HCT116 (cell line): ENCODE results near the gene CAVIN2. TPM values are rescaled to one million over a fixed set of nuclear protein-coding genes. Genes with fewer than 3 reads are reported as not detected.

Source experiments
- ATAC-seq: fragments of 200-7000 bp; cut with Tn5 transposase; 2 replicates; pipeline ENCODE4 v1.9.1; 2020; ENCODE audit warnings: mild to moderate bottlenecking, moderate library complexity
- BruUV-seq: library from RNA; stranded (reverse); fragments of 400-500 nt; replicated peaks from 2 replicates; lab custom pipeline; 2021; lab: Mats Ljungman, UMichigan
- CTCF ChIA-PET: fragments of 300-600 bp; sonication (Branson Sonifier 250); formaldehyde crosslinking; loops from one replicate; lab custom pipeline; 2021; ENCODE audit warnings: antibody characterized with exemption; lab: Charles Lee
- POLR2A ChIA-PET: fragments of 300-600, 350-600 bp; sonication (Branson Sonifier 250); formaldehyde crosslinking; loops from one replicate; lab custom pipeline; 2021; ENCODE audit warnings: antibody characterized with exemption; lab: Charles Lee
- RAD21 ChIA-PET, 2 experiments: fragments of 300-600 bp; sonication (Branson Sonifier 250); formaldehyde crosslinking; loops; one replicate each; lab custom pipeline; 2023; ENCODE audit warnings: low total read pairs in 2 of 2; ENCODE audit not compliant: uncharacterized antibody in 2 of 2, unreplicated experiment in 2 of 2, low non-redundant PET in 1 of 2; lab: Charles Lee
- DNase-seq: peaks from one replicate; pipeline ENCODE4 v3.0.0-alpha.2; 2010; ENCODE audit warnings: low read depth, low spot score
- H2AFZ ChIP-seq: fragments of 200-600 bp; shearing (Covaris generic), sonication (generic); 2 replicates; pipeline ENCODE4 v1.6.1; 2017; ENCODE audit warnings: low read depth, mixed run types, mixed read lengths, antibody characterized with exemption, low read length; ENCODE audit not compliant: poor library complexity, severe bottlenecking
- H3K27ac ChIP-seq: 2 replicates; pipeline ENCODE4 v1.5.1; 2012; ENCODE audit warnings: low read depth, low read length
- H3K27me3 ChIP-seq: fragments of 200-600 bp; sonication (generic); 2 replicates; pipeline ENCODE4 v1.6.1; 2016; ENCODE audit warnings: mixed run types, low read length, mixed read lengths; ENCODE audit not compliant: insufficient read depth
- H3K36me3 ChIP-seq, 2 experiments: fragments of 200-500 bp in 1 of 2; fragments of 200-600 bp in 1 of 2; sonication (Bioruptor generic) in 1 of 2; sonication (generic) in 1 of 2; 2 replicates each; pipeline versions ENCODE4 v1.5.1 to v1.6.1; 2014 to 2016; ENCODE audit warnings: low read length in 2 of 2, inconsistent platforms in 1 of 2, mixed read lengths in 1 of 2, mixed run types in 1 of 2; ENCODE audit not compliant: insufficient read depth in 2 of 2, control insufficient read depth in 1 of 2
- H3K4me1 ChIP-seq, 2 experiments: fragments of 200-600 bp in 1 of 2; sonication (generic) in 1 of 2; 2 replicates each; pipeline versions ENCODE4 v1.5.1 to v1.6.1; 2012 to 2017; ENCODE audit warnings: low read length in 2 of 2, inconsistent platforms in 1 of 2, mild to moderate bottlenecking in 1 of 2, mixed read lengths in 1 of 2, mixed run types in 1 of 2, moderate library complexity in 1 of 2; ENCODE audit not compliant: insufficient read depth in 2 of 2, control insufficient read depth in 1 of 2
- H3K4me2 ChIP-seq: fragments of 200-600 bp; sonication (generic); 2 replicates; pipeline ENCODE4 v1.6.1; 2017; ENCODE audit warnings: mixed run types, low read length, mixed read lengths
- H3K4me3 ChIP-seq, 2 experiments: fragments of 200-600 bp in 1 of 2; sonication (generic) in 1 of 2; replicated peaks in 1 of 2; 2 replicates each; pipeline ENCODE4 v1.5.1; 2011 to 2016; ENCODE audit warnings: low read length in 2 of 2, control low read depth in 1 of 2, low read depth in 1 of 2, mild to moderate bottlenecking in 1 of 2, mixed read lengths in 1 of 2, mixed run types in 1 of 2
- H3K79me2 ChIP-seq: fragments of 200-600 bp; sonication (generic); 2 replicates; pipeline ENCODE4 v1.6.1; 2017; ENCODE audit warnings: mild to moderate bottlenecking, mixed run types, low read length, moderate library complexity, mixed read lengths; ENCODE audit not compliant: insufficient read depth
- H3K9ac ChIP-seq: fragments of 200-600 bp; sonication (generic); 2 replicates; pipeline ENCODE4 v1.6.1; 2016; ENCODE audit warnings: low read length, mixed read lengths
- H3K9me2 ChIP-seq: fragments of 200-600 bp; sonication (generic), shearing (Covaris generic); 2 replicates; pipeline ENCODE4 v1.6.1; 2017; ENCODE audit warnings: mixed run types, mild to moderate bottlenecking, moderate library complexity; ENCODE audit not compliant: insufficient read depth
- H3K9me3 ChIP-seq, 2 experiments: fragments of 200-500 bp in 1 of 2; fragments of 200-600 bp in 1 of 2; sonication (Bioruptor generic) in 1 of 2; sonication (generic) in 1 of 2; 2 replicates each; pipeline ENCODE4 v1.6.1; 2014 to 2017; ENCODE audit warnings: low read length in 2 of 2, mixed read lengths in 2 of 2, inconsistent platforms in 1 of 2, low read depth in 1 of 2, mild to moderate bottlenecking in 1 of 2, mixed run types in 1 of 2, moderate library complexity in 1 of 2; ENCODE audit not compliant: control insufficient read depth in 1 of 2, insufficient read depth in 1 of 2
- H4K20me1 ChIP-seq: fragments of 200-600 bp; sonication (generic), shearing (Covaris generic); 2 replicates; pipeline ENCODE4 v1.6.1; 2017; ENCODE audit warnings: mixed run types, mild to moderate bottlenecking, moderate library complexity; ENCODE audit not compliant: insufficient read depth
- CBX3 ChIP-seq: IDR thresholded peaks from 2 replicates; pipeline ENCODE4 v1.6.1; 2012; ENCODE audit warnings: low read depth
- CEBPB ChIP-seq: IDR thresholded peaks from 2 replicates; pipeline ENCODE4 v1.6.1; 2012; ENCODE audit warnings: low read depth
- CTCF ChIP-seq, 3 experiments: fragments of 200-600 bp in 1 of 3; sonication (generic) in 1 of 3; IDR thresholded peaks in 2 of 3; conservative IDR thresholded peaks in 1 of 3; 2 replicates each; pipeline ENCODE4 v1.5.1; 2012 to 2017; ENCODE audit warnings: low read depth in 2 of 3, low read length in 2 of 3, antibody characterized with exemption in 1 of 3, borderline replicate concordance in 1 of 3, control low read depth in 1 of 3, mild to moderate bottlenecking in 1 of 3, mixed read lengths in 1 of 3, mixed run types in 1 of 3, moderate library complexity in 1 of 3; ENCODE audit not compliant: insufficient read depth in 1 of 3
- EZH2 ChIP-seq: fragments of 200-600 bp; sonication (generic); IDR thresholded peaks from 2 replicates; pipeline ENCODE4 v1.6.1; 2017; ENCODE audit warnings: antibody characterized with exemption, mixed run types
- JUND ChIP-seq: IDR thresholded peaks from 2 replicates; pipeline ENCODE4 v1.6.1; 2012
- MAX ChIP-seq: IDR thresholded peaks from 2 replicates; pipeline ENCODE4 v1.6.1; 2012
- POLR2A ChIP-seq: IDR thresholded peaks from 2 replicates; pipeline ENCODE4 v1.7.0; 2011; ENCODE audit warnings: borderline replicate concordance; ENCODE audit not compliant: insufficient read depth, insufficient read length; ENCODE audit errors: extremely low read depth
- REST ChIP-seq: IDR thresholded peaks from 2 replicates; pipeline ENCODE4 v1.6.1; 2012; ENCODE audit warnings: low read depth
- SIN3A ChIP-seq: IDR thresholded peaks from 2 replicates; pipeline ENCODE4 v1.6.1; 2012; ENCODE audit warnings: low read depth
- TCF7L2 ChIP-seq: IDR thresholded peaks from 2 replicates; pipeline ENCODE4 v1.7.0; 2011; ENCODE audit warnings: borderline replicate concordance, inconsistent platforms; ENCODE audit not compliant: insufficient read depth, insufficient read length; ENCODE audit errors: extremely low read depth
- ZBTB33 ChIP-seq: IDR thresholded peaks from 2 replicates; pipeline ENCODE4 v1.6.1; 2011; ENCODE audit warnings: mild to moderate bottlenecking, low read length, moderate library complexity; ENCODE audit not compliant: insufficient replicate concordance; ENCODE audit errors: extremely low read depth
- ZNF274 ChIP-seq: fragments of 200-500 bp; sonication (Bioruptor generic); IDR thresholded peaks from 2 replicates; pipeline ENCODE4 v1.6.1; 2014; ENCODE audit warnings: mild to moderate bottlenecking, low read depth, low read length, inconsistent platforms
- intact Hi-C: fragments of 100-400 bp; cut with micrococcal nuclease; formaldehyde crosslinking; loops from 2 replicates; pipeline ENCODE4 v1.10.0; 2022
- total RNA-seq: library from RNA; stranded (reverse); gene quantifications from one replicate; pipeline ENCODE4 v1.2.1, GENCODE V29; 2021; ENCODE audit not compliant: unreplicated experiment

Gene CAVIN2
- total RNA-seq, 1 experiment from 2014 or later = 0.27 TPM

- no peak for TF ChIP-seq CTCF (IDR thresholded peaks at IDR 0.05 in 2 of 3, conservative IDR thresholded peaks at IDR 0.05 in 1 of 3; ENCODE audit: borderline replicate concordance in 1 of 3, insufficient read depth in 1 of 3, low read depth in 2 of 3, low read length in 2 of 3)
Observed at GRCh38 chr2:191802180-191802579, 44.7 kb downstream of the CAVIN2 start (continued).

- ChIA-PET CTCF (interaction anchor here (2.3 kb wide), 1 partner anchor 11 kb away, joined by 11 read pairs; no protein-coding TSS in a partner anchor), RAD21 (no interaction called here), POLR2A (no interaction called here)
- no TSS peak for BruUV-seq
- H3K4me2 ChIP-seq = no peak overlapping the region
- no peaks in the 10 kb centered on the region for H3K27me3 ChIP-seq
- H4K20me1 ChIP-seq = no peaks in the 10 kb centered on the region
- H3K9ac ChIP-seq = no peak overlapping the region
- TF ChIP-seq POLR2A = no peak
- TF ChIP-seq SIN3A = no peak
- TF ChIP-seq TCF7L2 = no peak
- TF ChIP-seq REST = no peak
- TF ChIP-seq EZH2 = no peak
- TF ChIP-seq ZBTB33 = no peak
- TF ChIP-seq JUND = no peak
- TF ChIP-seq ZNF274 = no peak
- TF ChIP-seq CBX3 = no peak
- TF ChIP-seq MAX = no peak
- TF ChIP-seq CEBPB = no peak
- intact Hi-C loops = no loop called here
- no peak overlapping the region for H3K27ac ChIP-seq
- no peaks in the 10 kb centered on the region for H3K9me2 ChIP-seq
- no peaks in the 10 kb centered on the region for H3K9me3 ChIP-seq
- no peaks in the 10 kb centered on the region for H3K36me3 ChIP-seq
- H3K4me3 ChIP-seq = no peak overlapping the region
- DNase-seq (no peak), ATAC-seq (no peak)
- no peak overlapping the region for H2AFZ ChIP-seq
- no peaks in the 10 kb centered on the region for H3K79me2 ChIP-seq
- H3K4me1 ChIP-seq = no peaks in the 10 kb centered on the region
Observed at GRCh38 chr2:191800874-191801273, 46.0 kb downstream of the CAVIN2 start.
